Fibroblast of upper back skin (primary cell): Measurements from ENCODE around the gene TNNT1.
A peak's percentile ranks its signal among the peaks of the same experiment; 100 is the strongest.
"Not testable (repeated sequence)": the region's sequence is repeated elsewhere in the genome, so short reads cannot be mapped to it uniquely, and the experiment has no call there.

ENCODE experiments used
- DNase-seq: peaks from one replicate; pipeline ENCODE4 v3.0.0-alpha.2; 2013

TNNT1 gene

DNA sequence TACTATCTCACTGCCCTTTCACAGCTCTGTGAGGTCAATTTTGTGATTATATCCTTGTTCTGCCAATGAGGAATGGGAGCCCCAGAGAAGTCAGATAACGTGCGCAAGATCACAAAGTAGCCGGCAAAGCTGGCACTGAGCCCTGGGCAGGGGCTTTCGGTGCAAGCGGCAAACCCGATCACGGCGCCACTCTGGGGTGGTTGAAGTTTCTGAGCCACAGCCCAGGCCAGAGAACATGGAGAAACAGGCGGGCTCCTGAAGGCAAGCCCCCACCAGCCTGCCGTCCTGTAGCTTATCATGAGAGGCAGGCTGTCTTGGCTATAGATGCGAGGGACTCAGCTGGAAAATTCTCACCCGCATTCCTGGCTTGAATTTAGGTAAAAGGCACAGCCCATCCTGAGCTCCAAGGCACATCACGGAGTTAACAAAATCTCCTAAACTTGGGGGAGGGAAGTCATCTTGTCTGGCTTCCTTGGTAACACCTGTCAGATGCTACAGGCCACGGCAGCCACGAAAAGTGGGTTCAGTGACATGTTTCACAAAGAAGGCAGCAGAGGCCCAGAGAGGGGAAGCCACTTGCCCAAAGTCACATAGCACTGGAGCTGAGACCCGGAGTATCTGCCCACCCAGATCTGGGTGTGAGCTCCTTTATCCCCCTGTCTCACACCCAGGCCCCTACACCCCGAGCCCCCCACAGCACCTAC, 12.5 kb downstream of the TNNT1 start:
- no peak for DNase-seq

- no peak for DNase-seq
Observed at GRCh38 chr19:55134736-55135135, 14.3 kb downstream of the TNNT1 start.

DNA sequence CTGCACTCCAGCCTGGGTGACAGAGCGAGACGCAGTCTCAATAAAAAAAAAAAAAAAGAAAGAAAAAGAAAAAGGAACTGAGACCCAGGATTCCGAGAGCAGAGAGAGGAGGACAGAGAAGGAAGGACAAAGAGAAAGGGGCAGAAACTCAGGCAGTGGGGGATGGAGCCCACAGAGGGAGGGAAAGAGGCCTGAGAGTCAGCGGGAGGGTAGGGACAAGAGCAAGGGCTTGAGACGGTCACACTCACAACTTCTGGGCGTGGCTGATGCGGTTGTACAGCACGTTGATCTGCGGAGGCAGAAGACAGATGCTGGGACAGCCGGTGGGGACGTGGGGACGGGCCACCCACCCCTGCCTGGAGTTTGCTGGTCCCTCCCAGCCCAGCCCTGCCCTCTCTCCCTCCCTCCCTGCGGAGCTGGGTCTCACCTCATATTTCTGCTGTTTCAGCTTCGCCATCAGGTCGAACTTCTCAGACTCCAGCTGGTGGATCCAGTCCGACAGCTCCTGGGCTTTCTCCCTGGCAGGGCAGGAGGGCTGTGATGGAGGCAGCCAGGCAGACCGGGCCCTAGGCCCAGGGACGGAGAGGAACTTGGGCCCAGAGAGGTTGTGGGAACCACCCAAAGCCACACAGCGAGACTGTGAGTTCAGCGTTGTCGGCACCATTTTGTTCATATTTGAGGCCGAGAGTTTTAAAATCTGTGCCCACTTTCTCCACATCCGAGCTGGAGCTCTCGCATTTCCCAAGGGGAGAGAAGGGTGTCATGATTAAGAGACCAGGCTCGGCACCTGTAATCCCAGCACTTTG, 15.2 kb downstream of the TNNT1 start:
- no peak for DNase-seq

GRCh38 chr19:55132453-55133129, 16.4 kb downstream of the TNNT1 start:
- DNase-seq = no peak

- peak; percentile 71 for DNase-seq
Observed at GRCh38 chr19:55131421-55131820, 17.6 kb downstream of the TNNT1 start.

DNA sequence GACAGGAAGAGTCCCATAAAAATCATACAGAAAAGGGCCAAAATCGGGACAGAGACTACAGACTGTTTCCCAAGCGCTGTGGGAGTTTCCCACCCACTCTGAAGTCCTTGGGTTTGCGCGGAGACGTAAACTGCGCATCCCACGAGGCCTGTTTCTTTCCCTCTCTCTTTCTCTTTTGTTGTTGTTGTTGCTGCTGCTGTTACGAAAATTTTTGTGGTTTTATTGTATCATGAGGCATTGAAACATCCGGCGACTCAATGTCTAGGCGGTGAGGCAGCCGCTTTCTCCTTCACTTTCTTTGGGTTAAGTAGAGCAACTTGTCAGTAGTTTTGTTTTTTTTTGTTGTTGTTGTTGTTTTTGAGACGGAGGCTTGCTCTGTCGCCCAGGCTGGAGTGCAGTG, 30.0 kb downstream of the TNNT1 start:
- no peak for DNase-seq

- peak; percentile 21 for DNase-seq
Observed at GRCh38 chr19:55118401-55118991, 30.5 kb downstream of the TNNT1 start.

- peak; percentile 99 for DNase-seq
Observed at GRCh38 chr19:55117663-55118391, 31.2 kb downstream of the TNNT1 start.

DNA sequence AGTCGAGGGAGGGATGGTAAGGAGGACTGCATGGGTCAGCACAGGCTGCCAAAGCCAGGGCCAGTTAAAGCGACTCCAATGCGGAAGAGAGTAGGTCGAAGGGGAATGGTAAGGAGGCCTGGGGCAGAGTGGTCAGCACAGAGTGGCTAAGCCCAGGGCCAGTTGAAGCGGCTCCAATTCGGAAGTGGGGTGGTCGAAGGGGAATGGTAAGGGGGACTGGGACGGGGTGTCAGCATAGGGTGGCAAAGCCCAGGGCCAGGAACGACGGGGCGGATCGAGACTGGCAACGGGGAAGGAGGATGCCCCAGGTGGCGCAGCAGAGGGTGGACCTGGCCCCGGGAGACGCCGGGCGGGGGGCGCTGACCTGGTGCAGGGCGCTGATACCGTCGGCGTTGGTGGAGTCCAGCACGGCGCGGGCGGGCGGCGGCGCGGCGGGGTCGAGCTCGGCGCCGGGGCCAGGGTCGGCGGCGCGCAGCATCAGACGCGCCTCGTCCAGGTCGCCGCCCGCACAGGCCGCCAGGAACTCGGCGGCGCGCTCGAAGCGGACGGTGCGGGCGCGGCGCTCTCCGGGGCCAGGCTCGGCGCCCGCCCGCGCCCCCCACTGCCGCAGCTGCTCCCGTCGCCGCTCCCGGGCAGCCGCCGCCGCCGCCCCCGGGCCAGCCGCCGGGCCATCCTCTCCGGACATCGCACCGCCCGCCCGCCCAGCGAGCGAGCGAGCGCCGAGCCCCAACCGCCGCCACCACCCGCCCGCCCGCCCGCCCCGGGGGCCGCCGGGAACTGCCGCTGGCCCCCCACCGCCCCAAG, 31.9 kb downstream of the TNNT1 start, which contains the start of gene PPP1R12C:
Gene PPP1R12C (minus strand): TSS at position 779 of the 804 bp plus-strand sequence. CDS start 94 bp downstream, at position 685.
- DNase-seq = no peak

DNA sequence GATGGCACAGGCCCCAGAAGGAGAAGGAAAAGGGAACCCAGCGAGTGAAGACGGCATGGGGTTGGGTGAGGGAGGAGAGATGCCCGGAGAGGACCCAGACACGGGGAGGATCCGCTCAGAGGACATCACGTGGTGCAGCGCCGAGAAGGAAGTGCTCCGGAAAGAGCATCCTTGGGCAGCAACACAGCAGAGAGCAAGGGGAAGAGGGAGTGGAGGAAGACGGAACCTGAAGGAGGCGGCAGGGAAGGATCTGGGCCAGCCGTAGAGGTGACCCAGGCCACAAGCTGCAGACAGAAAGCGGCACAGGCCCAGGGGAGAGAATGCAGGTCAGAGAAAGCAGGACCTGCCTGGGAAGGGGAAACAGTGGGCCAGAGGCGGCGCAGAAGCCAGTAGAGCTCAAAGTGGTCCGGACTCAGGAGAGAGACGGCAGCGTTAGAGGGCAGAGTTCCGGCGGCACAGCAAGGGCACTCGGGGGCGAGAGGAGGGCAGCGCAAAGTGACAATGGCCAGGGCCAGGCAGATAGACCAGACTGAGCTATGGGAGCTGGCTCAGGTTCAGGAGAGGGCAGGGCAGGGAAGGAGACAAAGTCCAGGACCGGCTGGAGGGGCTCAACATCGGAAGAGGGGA, 32.7 kb downstream of the TNNT1 start:
- DNase-seq = peak; percentile 48

DNA sequence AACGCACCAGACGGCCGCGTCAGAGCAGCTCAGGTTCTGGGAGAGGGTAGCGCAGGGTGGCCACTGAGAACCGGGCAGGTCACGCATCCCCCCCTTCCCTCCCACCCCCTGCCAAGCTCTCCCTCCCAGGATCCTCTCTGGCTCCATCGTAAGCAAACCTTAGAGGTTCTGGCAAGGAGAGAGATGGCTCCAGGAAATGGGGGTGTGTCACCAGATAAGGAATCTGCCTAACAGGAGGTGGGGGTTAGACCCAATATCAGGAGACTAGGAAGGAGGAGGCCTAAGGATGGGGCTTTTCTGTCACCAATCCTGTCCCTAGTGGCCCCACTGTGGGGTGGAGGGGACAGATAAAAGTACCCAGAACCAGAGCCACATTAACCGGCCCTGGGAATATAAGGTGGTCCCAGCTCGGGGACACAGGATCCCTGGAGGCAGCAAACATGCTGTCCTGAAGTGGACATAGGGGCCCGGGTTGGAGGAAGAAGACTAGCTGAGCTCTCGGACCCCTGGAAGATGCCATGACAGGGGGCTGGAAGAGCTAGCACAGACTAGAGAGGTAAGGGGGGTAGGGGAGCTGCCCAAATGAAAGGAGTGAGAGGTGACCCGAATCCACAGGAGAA, 33.5 kb downstream of the TNNT1 start:
- peak; percentile 25 for DNase-seq

DNA sequence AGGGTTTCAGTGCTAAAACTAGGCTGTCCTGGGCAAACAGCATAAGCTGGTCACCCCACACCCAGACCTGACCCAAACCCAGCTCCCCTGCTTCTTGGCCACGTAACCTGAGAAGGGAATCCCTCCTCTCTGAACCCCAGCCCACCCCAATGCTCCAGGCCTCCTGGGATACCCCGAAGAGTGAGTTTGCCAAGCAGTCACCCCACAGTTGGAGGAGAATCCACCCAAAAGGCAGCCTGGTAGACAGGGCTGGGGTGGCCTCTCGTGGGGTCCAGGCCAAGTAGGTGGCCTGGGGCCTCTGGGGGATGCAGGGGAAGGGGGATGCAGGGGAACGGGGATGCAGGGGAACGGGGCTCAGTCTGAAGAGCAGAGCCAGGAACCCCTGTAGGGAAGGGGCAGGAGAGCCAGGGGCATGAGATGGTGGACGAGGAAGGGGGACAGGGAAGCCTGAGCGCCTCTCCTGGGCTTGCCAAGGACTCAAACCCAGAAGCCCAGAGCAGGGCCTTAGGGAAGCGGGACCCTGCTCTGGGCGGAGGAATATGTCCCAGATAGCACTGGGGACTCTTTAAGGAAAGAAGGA, 34.4 kb downstream of the TNNT1 start:
- DNase-seq = no peak

GRCh38 chr19:55113570-55114039, 35.4 kb downstream of the TNNT1 start:
- DNase-seq = peak; percentile 76

DNA sequence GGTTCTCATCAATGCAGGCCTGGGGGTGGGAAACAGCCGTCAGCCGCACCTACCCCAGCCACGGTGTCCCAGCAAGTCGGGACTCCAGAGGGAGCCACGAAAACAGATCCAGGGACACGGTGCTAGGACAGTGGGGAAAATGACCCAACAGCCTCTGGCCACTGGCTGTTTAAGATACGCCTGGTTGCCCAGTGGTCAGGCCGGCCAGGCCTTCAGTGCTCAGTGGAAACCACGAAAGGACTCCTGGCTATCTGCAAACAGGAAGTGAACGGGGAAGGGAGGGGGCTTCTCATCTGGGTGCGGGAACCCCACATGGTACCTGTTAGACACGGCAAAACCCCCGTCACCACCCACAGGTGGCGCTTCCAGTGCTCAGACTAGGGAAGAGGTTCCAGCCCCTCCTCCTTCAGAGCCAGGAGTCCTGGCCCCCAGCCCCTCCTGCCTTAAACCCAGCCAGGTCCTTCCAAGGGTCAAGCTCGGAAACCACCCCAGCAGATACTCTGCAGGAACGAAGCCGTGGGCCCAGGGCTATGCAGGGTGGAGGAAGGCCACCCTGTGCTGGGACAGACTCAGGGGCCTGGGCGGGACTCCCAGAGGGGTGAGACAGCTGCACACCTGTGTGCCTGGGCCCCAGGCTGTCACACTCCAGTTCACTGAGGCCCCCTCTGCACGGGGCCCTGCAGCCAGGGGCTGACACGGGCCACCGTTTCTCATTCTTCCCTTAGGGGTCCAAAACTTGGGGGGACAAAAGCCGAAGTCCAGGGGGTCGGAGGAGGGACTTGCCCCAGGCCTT, 36.0 kb downstream of the TNNT1 start:
- no peak for DNase-seq

DNA sequence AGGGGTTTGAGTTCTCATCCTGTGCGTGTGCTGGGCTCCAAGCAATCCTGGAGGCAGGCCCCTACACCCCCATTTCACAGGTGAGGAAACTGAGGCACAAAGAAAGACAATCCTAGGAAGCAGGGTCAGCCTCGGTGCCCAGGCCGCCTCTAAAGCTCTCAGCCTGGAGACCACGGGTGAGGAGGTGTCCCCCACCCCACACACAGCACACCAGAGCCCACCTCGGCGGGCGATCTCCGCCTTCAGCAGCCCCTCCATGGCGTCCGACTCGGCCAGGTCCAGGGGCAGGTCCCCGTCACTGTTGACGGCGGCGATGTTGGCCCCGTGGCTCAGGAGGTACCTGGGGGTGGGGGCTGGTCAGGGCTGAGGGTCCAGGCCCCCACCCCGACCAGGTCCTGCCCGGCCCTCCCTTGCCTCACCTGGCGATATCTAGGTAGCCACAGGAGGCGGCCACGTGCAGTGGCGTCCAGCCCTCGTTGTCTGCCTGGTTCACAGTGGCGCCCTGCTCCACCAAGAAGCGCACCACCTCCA, 36.7 kb downstream of the TNNT1 start:
- DNase-seq = no peak

- DNase-seq = no peak
Observed at GRCh38 chr19:55111238-55111831, 37.7 kb downstream of the TNNT1 start.

GRCh38 chr19:55109527-55110291, 39.3 kb downstream of the TNNT1 start:
- DNase-seq = peak; percentile 30

- not testable (repeated sequence) for DNase-seq
Observed at GRCh38 chr19:55107252-55107651, 41.8 kb downstream of the TNNT1 start.
